Stimulated activated CD4-positive, alpha-beta T cell treated with anti-CD3 and anti-CD28 coated beads, Interleukin-1b, Interleukin-23, amount 100 ng/mL, for 48 hours (primary cell): ENCODE data around the gene ABCF2.

ENCODE experiments used
- DNase-seq: peaks from one replicate; pipeline ENCODE4 v3.0.0-alpha.2; 2020

The ABCF2 gene

DNA sequence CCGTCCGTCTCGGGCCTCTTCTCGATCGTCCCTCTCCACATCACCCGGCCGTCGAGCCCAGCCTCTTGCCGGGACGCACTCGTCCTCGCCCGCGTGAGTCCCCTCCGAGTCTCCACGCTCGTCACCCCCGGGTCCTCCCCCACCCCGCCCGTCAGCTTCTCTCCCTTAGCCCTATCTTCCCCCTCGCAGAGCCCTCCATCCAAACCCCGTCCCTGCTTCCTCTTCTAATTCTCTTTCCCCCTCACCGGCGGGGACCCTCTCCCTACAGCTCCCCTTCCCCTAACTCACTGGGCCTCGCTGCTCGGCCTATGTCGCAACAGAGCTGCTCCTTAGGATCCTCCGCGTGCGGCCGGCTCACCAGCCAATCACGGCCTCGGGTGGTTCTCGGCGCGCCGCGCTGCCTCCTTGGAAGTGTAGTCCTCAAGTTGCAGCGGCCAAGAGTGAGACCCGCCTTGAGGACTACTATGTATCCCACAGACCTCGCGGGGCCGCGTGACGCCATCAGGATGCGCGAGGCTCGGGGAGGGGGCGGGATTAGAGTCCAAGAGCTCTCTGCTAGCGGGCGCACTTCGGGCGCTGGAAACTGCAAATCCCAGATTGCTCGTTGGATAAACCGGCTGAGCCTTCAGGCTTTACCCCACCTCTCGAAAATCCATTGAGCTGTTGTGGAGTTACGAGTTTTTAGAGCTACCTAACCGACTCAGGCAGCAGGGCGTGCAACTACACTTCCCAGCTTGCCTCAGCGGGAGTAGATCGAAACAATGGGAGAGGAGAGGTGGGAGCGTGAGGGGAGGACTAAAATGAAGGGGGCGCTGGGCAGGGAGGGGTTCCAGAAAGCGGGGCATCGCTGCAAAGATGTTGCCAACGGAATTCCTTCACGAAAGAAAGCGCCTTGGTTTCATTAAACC lies at the start of gene ABCF2:
Gene ABCF2, minus strand, starts transcription at position 331 of the 908 bp plus-strand sequence. CDS start 747 bp downstream, outside the sequence.
- peak; percentile 99 for DNase-seq

DNA sequence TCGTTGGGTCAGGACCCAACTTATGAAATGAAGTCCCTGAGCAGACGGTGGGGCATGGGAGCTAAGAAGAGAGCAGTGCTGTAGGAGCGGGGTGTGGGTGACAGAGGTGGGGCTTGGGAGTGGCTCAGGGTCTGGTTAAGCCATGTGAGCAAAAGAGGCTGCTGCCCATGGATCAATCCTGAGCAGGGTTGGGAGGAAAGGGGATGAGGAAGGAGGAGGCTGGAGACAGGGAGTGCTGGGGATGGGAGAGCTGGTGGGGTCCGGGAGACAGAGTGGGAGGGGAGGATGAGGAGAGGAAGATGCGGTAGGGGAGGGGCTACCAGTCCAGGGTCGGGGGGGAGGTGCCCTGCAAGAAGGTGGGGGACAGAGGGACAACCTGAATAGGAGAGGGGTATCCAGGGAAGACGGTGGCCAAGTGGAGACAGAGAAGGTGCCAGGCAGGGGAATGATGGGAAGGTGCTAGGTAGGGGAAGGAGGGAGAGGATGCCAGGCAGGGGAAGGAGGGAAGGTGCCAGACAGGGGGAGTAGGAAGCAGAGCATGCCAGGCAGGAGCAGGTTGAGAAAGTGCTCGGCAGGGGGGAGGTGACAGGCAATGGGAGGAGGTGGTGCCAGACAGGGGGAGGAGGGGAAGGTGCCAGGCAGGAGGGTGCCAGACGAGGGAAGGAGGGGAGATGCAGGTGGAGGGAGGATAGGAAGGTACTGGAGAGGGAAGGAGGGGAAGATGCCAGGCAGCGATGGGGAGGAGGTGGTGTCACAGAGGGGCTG lies 49.0 kb upstream of the ABCF2 start:
- DNase-seq = no peak

DNA sequence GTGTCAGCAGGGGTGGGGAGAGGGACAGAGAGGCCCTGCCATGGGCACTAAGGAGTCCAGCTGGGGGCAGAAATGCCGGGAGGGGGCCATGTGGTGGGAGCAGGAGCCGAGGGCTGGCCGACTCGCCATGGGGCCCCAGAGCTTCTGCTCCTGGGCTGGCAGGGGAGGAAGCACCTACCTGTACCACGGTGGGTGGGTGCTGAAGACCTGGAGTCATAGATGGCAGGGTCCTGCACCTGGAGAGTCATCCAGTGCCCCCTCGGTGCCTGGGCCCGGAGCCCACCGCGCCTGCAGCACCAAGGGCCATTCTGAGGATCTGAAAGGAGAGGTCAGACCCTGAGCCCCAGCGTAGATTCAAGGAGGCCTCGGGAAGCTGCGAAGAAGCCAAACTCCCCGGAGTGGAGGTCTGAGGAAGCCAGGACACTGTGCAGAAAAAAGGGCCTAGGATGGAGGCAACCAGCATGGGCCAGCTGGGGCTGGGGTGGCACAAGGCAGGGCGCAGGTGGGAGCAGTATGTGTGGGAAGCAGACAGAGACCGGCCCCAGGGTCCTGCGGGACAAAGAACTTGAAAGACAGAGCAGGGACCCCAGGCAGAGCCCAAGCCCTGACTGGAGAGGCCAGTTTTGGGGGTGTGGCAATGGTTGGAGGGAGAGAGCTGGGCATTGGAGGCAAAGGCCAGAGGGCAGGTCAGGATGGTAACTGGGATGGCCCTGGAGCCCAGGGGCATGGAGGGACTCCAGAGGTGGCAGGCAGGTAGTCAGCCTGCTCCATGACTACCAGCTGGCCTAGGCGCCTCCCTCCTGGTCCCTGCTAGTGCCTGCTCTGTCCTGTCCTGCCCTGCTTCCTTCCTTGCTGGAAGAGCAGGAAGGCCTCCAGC lies 48.2 kb upstream of the ABCF2 start:
- DNase-seq = no peak

DNA sequence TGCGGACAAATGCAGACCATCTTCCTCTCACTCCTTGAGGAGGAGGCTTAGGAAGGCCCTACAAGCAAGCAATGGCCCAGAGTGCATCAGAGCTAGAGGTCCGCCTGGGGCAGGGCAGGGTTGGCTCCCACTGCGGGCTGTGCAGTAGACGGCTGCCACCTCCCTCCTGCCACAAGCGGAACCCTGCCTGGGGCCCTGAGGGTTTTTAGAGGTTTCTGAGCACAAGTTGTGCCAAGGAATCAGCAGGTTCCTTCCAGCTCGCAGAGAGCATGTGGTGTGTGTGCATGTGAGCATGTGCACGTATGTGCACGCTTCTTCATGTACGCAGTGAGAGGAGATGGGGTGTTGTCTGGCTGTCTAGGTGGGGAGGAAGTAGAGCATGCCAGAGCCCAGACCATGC lies 47.4 kb upstream of the ABCF2 start:
- DNase-seq = no peak

DNA sequence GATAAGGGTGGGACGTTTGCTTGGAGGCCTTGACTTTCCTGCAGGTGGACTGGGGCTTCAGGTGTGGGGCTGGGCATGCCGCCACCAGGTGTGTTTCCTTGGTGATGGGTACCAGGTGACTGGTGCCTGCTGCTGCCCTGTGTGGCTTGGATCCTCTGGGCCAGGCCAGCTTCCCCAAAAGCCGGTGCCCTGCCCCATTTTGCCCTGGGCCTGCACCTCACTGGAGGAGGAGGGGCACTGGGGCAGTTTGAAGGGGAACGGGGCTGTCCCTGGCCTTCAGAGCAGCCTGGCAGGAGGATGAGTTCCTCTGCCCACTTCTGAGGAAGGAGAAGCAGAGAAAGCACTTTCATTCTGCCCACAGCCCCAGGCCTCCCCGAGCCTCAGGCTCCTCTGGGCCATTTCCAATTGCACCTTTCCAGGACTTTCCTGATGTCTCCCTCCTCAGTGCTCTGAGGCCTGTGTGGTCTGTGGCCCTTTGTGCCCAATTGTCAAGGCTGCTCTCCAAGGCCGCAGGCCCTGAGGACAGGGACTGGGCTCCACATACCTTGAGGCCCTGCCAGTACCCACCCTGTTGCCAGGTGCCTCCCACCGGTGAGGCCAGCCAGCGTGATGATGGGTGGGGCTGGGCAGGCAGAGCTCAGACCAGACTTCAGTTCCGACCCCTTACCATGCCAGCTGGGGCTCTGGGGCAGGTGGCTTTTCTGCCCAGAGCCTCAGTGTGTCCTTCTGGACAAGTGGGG lies 46.8 kb upstream of the ABCF2 start:
- no peak for DNase-seq

DNA sequence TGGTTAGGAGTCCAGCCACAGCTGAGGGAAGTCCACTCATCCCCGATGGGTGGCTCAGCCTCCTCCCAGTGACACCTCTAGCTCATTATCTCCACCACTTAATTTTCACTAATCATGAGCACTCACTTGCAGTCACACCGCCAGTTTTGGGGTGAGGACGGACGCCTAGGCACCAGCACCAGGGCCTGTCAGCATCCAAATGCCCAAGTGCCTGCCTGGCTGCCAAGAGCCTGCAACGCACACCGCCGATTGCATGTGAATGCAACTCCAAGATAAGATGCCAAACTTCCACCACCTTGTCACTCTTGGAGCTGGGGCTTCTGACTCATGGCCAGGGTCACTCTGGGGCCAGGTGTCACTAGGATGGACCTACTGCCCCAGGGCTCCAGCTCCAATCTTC lies 45.9 kb upstream of the ABCF2 start:
- no peak for DNase-seq

DNA sequence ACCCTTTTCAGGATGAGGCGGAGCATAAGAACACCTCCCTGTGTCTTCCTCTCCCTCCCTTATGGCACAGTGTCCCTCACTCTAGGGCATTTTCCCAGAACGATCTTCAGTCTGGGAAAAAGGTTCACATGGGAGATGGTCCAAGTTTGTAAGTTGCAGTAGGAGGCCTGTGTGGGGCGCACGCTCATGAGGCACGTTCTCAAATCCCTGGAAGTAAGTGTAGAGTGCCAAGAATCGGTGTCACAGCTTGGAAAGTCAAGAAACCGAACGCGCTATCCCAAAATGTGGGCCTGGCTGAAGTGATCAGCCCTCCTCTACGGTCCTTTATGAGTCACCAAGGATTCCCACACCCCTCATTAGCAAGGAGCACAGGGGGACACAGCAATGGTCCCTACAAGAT lies 45.4 kb upstream of the ABCF2 start:
- DNase-seq = no peak

DNA sequence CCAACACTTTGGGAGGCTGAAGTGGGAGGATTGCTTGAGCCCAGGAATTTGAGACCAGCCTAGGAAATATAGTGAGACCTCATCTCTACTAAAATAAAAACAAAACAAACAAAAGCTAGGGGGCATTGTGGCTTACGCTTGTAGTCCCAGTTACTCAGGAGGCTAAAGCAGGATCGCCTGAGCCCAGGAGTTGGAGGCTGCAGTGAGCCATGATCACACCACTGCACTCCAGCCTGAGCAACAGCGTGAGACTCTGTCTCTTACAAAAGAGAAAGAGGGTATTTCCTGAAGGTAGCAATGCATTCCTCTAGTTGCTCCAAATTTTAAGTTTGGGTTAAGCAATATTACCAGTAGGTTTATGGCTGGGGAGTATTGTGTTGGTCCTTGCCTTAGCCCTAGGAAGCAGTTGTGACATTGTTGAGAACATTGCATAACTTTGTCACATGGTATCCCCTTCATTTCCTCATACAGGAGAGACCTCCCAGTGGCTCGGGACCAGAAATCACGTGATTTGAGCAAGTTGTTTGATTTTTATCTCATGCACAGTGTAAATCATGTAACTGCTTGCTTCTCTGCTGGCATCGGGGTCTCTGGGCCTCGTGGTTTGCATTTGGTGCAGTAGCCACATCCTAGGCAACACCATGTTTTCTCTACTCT lies 44.8 kb upstream of the ABCF2 start:
- DNase-seq = no peak

DNA sequence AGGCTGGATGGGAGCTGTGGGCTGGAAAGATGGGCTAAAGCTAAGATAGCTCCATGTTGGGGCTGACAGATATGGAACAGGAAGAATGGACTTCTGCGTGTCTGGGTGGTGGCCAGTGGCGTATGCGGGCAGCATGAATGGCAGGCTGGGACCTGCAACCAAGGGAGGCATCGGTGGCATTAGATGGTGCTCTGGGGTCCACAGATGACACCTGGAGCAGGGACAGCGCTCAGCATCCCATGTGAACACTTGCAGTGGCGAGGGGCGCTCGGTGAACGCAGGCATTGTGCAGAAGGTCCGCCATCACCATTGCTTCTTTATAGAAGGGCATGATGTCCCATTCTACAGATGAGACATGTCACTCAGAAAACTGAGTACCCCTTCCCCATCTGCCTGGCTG lies 42.5 kb upstream of the ABCF2 start:
- no peak for DNase-seq

DNA sequence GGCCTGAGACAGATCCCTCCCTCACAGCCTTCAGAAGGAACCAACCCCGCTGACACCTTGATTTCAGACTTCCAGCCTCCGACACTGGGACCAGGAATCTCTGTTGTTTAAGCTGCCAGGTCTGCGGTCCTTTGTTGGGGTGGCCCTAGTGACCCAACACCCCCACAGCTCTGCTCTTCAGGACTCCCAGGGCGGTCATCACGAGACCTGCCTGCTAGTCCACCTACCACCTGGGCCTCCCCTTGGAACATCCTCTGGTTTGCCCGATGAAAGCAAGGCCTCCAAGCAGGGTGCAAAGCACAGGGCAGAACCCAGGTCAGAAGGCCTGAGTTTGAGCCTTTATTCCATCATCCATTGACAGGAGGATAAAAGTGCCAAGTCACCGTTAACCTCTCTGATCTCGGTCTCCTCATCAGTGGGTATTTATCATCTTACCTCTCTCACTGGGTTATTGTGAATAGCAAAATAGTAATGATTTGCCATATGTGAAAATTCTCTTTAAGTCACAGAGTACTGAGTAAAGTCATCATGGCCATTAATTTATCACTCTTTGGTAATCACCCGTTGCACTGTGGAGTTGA lies 38.4 kb upstream of the ABCF2 start:
- DNase-seq = no peak

DNA sequence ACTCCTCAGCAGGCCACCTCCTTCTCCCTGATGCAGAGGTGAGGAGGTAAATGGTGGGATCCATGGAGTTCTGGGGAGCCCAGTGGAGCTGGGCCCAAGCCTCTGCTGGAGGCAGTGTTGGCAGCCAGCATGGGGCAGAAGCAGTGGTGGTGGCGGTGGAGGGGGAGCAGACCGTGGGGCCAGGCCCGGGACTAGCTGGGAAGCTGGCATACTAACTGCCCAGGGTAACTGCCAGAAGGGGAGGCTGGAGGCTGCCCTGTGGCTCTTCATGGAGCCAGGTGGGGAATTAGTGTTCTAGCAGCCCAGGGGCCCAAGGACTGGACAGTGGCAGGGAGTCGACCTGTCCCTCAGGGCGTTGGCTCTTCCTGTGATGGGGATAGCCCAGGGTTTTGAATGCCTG lies 37.6 kb upstream of the ABCF2 start:
- DNase-seq = no peak

DNA sequence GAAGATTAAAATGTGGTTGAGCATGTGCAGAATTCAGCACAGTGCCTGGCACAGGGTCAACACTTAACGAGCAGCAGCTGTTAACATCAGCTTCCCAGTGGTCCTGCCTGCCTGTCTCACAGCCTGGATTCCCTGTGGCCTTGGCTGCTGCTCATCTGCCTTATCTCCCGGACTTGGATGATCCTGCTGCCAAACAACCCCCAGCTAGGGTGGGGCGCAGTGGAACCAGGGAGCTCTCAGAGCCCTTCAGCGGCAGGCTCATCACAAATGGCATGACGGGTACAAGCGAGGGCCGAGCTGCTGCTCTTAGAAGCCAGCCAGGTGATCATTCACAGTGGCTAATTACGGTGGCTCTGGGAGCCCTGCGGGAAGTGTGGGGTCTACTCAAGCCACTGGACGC lies 34.5 kb upstream of the ABCF2 start:
- no peak for DNase-seq

DNA sequence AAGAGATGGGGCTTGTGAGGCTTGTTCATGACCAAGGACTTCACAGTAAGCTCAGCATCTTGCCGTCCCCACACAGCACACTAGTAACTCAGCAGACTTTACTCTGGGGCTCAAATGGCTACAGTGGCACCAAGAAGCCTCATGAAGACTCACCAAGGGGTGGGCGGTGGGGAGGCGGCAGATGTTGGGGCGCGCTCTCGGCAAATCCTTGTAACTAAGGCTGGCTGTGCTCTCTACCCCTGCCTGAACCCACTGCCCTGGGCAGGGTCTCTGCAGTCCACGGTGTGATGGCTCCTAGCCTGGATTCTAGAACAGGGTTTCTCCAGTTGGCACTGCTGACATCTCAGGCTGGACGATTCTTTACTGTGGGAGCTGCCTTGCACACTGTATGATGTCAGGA lies 33.9 kb upstream of the ABCF2 start:
- no peak for DNase-seq

DNA sequence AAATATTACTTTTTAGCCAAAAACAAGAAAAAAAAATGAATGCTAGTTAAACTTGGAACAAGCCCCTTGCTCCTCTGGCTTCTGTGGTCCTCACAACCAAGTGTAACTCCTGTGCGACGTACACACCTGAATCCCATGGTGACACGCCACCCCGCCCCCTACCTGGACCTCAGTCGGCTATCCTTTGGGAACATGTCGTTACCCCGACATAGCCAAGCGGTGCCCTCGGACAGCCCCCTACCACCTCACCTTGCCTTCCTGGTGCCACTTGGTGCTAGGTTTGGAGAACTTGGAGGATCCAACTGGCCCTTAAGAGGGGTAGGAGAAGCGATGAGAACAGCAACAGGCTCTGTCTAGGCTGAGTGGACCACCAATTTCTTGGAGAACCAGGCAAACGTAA lies 33.5 kb upstream of the ABCF2 start:
- DNase-seq = no peak

DNA sequence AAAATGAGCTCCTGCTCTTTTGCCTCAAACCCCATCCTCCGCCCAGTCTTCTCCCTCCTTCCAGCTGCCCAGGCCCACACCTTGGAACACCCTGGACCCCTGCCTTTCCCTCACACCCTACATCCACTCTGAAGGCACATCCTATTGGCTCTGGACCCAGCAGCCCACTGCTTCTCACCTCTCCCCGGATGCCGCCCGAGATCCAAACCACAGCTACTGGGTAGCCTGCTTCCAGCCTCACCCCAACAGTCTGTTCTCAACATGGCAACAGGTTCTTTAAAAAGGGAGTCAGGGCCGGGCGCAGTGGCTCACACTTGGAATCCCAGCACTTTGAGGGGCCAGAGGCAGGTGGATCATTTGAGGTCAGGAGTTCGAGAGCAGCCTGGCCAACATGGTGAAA lies 31.0 kb upstream of the ABCF2 start:
- DNase-seq = no peak

DNA sequence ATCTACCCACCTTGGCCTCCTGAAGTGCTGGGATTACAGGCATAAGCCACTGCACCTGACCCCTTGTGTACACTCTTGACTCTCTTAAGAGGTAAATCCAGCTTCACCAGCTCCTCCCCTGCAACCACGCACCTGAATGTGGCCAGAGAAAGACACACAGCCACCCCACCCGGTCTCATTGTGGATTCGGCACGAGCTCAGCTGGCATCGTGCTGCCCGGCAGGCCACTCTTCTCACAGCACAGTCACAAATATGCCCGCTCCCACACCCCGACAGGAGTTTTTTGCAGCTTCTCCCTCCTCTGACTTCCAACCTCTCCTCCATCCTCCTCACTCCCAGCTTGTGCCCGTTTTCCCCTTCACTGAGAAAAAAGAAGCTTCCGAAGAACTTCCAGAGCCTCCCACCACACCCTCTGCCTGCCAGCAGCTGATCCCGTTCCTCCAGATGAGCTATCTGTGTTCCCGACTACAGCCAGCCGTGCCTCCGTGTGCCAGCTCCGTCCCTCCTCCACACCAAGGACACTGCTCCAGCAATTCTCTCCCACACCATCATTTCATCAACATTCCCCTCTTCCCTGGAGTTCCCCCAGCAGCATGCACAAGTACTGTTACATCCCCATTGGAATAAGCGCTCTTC lies 29.5 kb upstream of the ABCF2 start:
- DNase-seq = no peak

DNA sequence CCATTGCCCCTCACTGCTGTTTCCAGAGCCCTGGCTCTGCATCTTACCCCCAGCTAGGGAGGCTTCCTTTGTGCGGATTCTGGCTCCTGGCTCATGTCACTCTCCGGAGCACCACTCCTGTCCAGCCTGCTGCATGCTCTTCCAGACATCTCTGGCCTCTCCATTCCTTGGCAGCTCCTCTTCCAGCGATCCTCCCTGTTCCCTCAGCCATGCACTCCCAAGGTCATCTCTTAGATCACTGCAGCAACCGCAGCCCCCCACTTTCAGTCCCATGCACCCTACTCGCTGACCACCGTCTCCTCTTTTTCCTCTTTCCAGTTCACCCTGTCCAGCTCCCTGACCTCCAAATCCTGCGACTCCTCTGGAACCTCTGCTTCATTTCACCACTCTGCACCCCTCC lies 28.4 kb upstream of the ABCF2 start:
- no peak for DNase-seq

DNA sequence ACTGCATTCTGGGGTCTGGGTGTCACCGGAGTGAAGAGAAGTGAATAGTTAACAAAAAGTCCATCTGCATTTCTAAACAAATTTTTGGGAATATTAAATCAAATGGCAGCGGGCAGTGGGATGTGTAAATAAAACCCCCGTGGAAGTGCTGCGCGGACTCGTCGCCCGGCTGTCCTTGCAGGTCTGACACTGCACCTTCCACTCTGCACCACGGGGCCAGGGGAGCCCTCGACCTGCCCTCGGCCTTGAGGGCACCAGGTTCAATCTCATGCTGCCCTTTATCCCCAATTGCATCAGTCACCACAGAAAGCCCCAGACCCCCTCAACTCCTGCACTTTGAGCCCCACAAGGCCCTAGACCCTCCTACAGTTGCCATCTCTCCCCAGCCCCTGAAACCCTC lies 27.8 kb upstream of the ABCF2 start:
- DNase-seq = no peak

DNA sequence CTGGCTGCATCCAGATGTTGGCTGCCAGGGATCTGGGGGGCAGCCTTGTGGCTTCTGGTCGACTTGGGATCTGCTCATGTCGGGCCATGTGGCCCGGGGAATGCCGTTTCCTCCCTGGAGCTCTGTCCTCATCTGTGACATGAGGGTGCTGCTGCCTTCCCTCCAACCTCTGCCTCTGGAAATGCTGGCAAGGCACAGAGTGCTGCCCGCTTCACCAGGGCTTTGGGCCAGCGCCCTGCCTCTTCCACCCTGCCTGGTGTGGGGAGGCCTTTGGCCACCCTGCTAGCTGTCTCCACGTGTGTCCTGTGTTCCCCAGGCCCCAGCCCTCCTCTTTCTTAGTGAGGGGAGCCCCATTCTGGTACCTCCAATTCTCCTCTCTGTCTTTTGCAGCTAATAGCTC lies 27.3 kb upstream of the ABCF2 start:
- DNase-seq = no peak

DNA sequence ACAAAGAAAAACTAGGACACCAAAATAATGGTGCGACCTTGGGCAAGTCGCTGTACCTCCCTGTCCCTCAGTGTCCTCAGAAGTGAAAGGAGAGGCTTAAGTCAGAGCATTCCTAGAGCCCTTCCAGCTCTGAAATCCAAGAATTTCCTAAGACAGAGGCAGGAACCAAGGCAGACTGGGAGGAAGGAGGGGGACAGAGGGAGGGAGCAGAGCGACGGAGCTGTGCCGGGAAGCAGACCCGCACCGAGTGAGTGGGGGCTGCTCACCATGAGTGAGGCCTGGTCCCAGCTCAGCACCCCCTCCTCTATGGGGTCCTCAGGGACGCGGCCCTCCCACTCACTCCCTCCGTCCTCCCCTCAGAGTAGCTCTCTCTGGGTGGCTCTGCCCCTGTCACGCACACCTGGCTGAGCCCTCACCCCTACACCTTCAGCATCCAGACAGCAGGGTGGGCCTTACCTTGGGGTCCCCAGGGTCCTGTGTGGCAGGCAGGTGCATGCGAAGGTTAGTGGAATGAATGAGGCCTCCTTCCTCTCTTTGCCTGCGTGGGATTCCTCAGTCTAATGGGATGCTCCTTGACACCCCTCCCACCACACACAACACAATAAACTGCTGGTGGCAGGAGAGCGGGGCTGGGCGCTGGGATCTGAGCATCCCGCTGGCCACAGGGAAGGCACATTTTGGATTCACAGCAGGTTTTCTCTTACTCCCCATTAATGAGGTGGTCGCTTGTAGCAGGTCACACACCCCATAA lies 26.1 kb upstream of the ABCF2 start:
- DNase-seq = no peak

DNA sequence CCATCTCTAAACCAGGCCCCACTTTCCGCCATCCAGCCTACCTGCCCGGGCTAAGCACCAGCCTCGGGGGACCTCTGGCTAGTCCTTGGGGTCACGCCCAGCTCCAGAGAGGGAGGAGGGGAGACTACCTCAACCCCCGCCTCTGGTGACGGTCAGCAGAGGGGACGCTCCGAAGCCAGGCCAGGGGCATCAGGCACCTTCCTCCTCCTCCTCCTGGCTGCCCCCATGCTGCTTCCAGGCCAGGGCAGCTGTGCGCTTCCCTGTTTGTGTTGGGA lies 25.5 kb upstream of the ABCF2 start:
- DNase-seq = no peak
